ENCODE data around the gene CHCHD6.

- TF ChIP-seq EZH2 (IDR thresholded peaks at IDR 0.05) (no peak), POLR2AphosphoS5 (IDR thresholded peaks at IDR 0.05; ENCODE audit: borderline replicate concordance, low read depth, low read length) (no peak), FOXP2 (optimal IDR thresholded peaks at IDR 0.05; ENCODE audit: control extremely low read depth, extremely low read length, insufficient read depth) (no peak)
Observed at GRCh38 chr3:126799099-126799498, 95.1 kb downstream of the CHCHD6 start.

Data from SK-N-MC (cell line).